Right lung (tissue), 5 donors: ENCODE results near the gene VTI1A. TPM values are rescaled to one million over a fixed set of nuclear protein-coding genes. Genes with fewer than 3 reads are reported as not detected.
"Not testable (repeated sequence)": the region's sequence is repeated elsewhere in the genome, so short reads cannot be mapped to it uniquely, and the experiment has no call there.

Source experiments
- DNase-seq, 2 donors: peaks; one replicate each; pipeline ENCODE4 v3.0.0-alpha.2; 2013
- polyA plus RNA-seq, 5 donors: library from polyadenylated mRNA; unstranded; fragments of 120-200 nt; gene quantifications; one replicate each; pipeline versions ENCODE4 v1.2.1 to v1.2.3, GENCODE V29; 2013; ENCODE audit warnings: inconsistent platforms in 1 of 5, low replicate concordance in 1 of 5; ENCODE audit not compliant: insufficient read length in 5 of 5, insufficient read depth in 1 of 5

VTI1A gene
- polyA plus RNA-seq, 5 donors = 13.9 to 19.3 (median 15.6) TPM

- DNase-seq = no peak
Measured at GRCh38 chr10:112720178-112720577, 273.2 kb downstream of the VTI1A start.

GRCh38 chr10:112721080-112721698 lies 274.2 kb downstream of the VTI1A start:
- DNase-seq = peak in 1 of 2 donors; percentile 42

- DNase-seq = no peak
Measured at GRCh38 chr10:112722758-112723157, 275.7 kb downstream of the VTI1A start.

GRCh38 chr10:112723876-112724275 lies 276.9 kb downstream of the VTI1A start:
- no peak for DNase-seq

GRCh38 chr10:112724404-112724991 lies 277.5 kb downstream of the VTI1A start:
- DNase-seq = no peak

- no peak for DNase-seq
Measured at GRCh38 chr10:112728118-112728883, 281.3 kb downstream of the VTI1A start.

GRCh38 chr10:112728997-112729396 lies 282.0 kb downstream of the VTI1A start:
- no peak for DNase-seq

- not testable (repeated sequence) for DNase-seq
Measured at GRCh38 chr10:112731450-112731849, 284.4 kb downstream of the VTI1A start.

GRCh38 chr10:112732277-112732921 lies 285.4 kb downstream of the VTI1A start:
- DNase-seq = no peak

- DNase-seq = no peak
Measured at GRCh38 chr10:112735041-112735695, 288.2 kb downstream of the VTI1A start.

GRCh38 chr10:112738606-112739591 lies 291.9 kb downstream of the VTI1A start:
- no peak for DNase-seq

GRCh38 chr10:112739592-112740353 lies 292.8 kb downstream of the VTI1A start:
- DNase-seq = no peak

GRCh38 chr10:112741830-112742402 lies 294.9 kb downstream of the VTI1A start:
- DNase-seq = no peak

- no peak for DNase-seq
Measured at GRCh38 chr10:112744181-112745096, 297.4 kb downstream of the VTI1A start.

GRCh38 chr10:112746329-112746728 lies 299.3 kb downstream of the VTI1A start:
- no peak for DNase-seq

GRCh38 chr10:112750427-112751167 lies 303.6 kb downstream of the VTI1A start:
- DNase-seq = no peak

GRCh38 chr10:112751651-112752050 lies 304.6 kb downstream of the VTI1A start:
- DNase-seq = no peak

- no peak for DNase-seq
Measured at GRCh38 chr10:112752288-112752687, 305.3 kb downstream of the VTI1A start.
